NCI-H748 treated with DMSO at 0.1 percent for 48 hours (cell line): ENCODE results near the gene USH2A.

ENCODE experiments used
- DNase-seq: peaks from one replicate; lab custom pipeline; 2025; lab: John Stamatoyannopoulos, UW

The USH2A gene

DNA sequence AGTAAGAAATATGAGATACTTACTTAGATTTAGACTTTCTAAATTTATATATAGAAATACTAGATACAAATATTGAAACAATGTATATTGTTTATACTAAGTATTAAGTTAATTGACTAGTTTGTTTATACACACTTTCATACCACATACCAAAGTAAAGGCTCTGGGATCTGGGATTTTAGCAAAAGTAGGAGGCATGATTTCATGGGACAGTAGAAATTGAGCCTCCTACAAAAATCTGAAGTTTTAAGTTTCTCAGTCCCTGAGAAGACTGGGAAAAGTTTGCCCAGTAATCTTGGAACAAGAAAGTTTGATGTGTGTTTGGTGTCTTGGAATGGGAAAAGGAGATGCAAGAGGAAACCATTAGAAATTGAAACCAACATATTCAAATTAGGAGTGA is 825.3 kb downstream of the USH2A start:
- no peak for DNase-seq

DNA sequence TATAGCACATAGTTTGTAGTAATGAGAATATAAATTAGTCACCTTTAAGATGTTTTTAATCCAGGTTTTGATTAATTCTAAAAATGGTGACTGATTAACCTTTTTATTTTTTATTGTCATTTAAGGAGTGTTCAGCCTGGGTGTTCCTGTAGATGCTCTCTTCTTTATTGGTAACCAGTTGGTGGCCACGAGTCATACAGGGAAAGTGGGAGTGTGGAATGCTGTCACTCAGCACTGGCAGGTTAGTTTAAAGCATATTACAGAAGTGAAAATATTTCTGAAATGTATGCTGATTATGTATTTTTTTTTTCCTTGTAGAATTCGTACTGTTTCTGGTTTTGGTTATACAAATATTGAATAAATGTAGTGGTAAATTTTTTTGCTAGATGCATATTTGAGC is 828.0 kb downstream of the USH2A start:
- no peak for DNase-seq

DNA sequence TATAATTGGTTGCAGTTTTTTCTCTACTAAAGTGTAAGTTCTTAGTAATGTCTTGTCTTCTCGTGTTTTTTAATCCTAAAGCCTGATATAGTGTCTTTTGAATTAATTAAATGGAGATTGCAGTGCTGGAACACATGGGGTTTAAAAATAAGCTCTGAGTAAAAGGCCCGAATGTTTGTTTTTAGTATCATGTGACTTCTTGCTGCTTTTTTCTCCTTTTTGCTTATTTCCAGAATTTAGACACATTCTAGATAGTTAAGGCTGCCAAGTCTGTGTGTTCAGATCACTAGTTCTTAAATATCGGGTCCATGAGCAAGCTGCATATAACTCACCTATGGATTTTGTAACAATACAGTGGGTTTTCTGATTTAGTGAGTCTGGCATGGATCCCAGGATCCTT is 828.6 kb downstream of the USH2A start:
- DNase-seq = no peak

DNA sequence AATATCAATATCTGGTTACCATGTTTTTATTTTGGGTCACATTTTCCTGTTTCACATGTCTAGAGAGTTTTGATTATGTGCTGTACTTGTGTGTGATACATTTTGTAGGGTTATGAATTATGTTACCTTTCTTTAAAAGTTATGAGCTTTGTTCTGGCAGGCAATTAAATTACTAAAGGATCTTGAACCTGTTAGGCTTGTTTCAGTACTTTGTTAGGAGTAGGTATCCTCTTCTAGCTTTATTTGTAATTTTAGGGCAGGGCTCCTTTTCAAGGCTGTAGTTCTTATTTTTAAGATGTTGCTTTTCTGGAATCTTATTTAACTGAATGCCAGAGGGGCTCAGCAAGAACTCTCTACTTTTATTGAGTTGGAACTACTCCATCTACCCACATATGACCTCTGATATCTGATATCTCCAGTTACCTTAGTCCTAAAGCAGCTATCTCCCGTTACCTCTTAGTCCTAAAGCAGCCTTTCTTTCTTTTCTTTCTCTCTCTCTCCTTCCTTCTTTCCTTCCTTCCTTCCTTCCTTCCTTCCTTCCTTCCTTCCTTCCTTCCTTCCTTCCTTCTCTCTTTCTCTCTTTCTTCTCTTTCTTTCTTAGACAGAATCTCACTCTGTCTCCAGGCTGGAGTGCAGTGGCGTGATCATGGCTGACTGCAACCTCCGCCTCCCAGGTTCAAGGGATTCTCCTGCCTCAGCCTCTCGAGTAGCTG is 832.3 kb downstream of the USH2A start:
- no peak for DNase-seq

DNA sequence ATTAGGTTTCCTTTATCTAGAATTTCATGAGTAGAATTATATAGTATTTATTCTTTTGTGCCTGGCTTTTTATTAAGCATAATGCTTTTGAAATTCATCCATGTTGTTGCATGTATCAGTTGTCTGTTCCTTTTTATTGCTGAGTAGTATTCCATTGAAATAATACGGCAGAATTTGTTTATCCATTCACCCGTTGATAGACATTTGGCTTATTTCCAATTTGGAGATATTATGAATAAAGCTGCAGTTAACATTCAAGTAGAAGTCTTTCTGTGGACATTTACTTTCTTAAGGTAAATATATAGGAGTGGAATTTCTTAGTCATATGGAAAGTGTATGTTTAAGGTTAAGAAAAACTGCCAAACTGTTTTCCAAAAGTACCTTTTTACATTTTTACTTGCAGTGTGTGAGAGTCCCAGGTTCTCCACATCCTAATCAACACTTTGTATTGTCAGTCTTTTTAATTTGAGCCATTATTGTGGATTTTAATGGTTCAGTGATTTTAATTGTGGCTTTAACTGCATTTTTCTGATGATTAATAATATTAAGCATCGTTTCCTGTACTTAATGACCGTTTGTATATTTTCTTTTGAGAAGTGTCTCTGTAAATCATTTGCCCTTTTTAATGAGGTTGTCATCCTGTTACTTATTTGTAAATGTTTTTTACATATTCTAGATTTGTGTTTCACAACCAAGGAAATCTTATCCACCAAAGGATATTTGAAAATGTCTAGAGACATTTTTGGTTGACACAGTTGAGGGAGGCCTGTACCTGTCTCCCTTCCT is 833.4 kb downstream of the USH2A start:
- DNase-seq = no peak

DNA sequence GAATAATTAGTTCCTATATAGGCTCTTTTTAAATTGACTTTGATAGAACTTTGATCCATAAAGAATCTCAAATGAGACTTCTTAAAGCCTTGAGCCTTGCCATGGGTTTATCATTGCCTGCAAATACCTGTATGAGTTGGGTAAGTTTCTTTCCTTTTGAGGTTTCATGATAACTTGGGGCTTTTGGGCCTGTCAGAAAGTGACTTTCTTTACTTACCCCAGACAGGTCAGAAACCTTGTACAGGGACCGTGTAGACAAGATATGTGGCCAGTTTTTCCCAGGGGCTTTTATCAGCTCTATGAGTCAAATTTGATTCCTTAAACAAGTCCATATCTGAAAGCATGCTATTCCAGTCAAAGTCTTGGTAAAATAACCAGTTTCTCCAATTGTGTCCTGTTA is 838.9 kb downstream of the USH2A start:
- no peak for DNase-seq

DNA sequence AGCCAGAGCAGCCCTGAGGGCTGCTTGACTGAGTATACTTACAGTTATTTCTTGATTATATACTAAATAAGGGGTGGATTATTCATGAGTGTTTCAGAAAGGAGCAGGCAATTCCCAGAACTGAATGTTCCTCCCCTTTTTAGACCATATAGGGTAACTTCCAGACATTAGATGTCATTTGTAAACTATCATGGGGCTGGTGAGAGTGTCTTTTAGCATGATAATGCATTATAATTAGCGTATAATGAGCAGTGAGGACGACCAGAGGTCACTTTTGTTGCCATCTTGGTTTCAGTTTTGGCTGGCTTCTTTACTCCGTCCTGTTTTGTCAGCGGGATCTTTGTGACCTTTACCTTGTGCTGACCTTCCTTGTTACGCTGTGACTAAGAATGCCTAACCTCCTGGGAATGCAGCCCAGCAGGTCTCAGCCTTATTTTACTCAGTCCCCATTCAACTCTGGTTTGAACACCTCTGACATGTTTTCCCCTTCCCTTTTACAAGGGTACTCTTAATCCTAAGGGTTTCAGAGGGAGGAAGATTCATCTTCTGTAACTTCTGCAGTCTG is 840.0 kb downstream of the USH2A start:
- DNase-seq = no peak

DNA sequence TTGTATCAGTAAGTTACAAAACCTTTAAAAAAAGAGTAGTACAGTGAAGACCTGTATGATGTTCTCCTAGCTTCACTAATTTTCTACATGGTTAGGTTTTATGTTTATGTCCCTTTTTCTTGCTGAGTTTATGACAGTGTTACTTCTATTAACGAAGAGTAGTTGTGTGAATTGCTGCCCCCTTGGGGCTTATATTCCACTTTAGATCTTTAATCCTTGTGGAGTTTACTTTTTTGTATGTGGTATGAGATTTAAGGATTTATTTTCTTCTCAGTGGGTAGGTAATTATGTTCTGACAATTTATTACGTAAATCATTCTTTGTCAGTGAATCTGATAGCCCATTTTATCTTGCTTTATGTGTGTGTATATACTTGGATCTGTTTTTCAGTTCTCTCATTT is 841.4 kb downstream of the USH2A start:
- no peak for DNase-seq
